ENCODE data around the gene SLC6A19.

Gene SLC6A19

DNA sequence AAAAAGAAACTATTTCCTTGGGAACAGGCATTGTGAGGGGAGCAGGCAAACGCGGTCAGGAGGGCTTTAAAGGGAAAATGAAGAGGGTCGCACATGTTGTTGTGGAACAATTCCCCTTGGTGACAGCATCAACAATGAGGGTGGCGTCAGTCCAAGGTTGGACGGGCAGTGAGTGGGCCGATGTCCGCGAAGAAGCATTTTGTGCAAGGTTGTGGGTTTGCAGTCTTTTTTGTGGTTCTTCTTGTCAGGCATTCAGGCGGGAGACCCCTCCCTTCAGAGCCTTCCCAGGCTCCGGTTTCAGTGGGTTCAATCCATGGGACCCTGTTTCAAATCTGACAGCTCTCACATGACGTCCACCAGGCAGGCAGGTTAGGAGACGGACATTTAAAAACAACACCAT is 11.1 kb upstream of the SLC6A19 start:
- no peaks in the 10 kb centered on the region for H3K36me3 ChIP-seq
- H3K4me3 ChIP-seq (ENCODE audit: low read depth in 1 of 2, low read length in 1 of 2), result no peak overlapping the region
- no peaks in the 10 kb centered on the region for H3K9me3 ChIP-seq
- no peaks in the 10 kb centered on the region for H3K4me1 ChIP-seq (ENCODE audit: control insufficient read depth in 1 of 2, insufficient read depth in 1 of 2, low read depth in 1 of 2, low read length in 1 of 2)
- TF ChIP-seq, protein P1, sequence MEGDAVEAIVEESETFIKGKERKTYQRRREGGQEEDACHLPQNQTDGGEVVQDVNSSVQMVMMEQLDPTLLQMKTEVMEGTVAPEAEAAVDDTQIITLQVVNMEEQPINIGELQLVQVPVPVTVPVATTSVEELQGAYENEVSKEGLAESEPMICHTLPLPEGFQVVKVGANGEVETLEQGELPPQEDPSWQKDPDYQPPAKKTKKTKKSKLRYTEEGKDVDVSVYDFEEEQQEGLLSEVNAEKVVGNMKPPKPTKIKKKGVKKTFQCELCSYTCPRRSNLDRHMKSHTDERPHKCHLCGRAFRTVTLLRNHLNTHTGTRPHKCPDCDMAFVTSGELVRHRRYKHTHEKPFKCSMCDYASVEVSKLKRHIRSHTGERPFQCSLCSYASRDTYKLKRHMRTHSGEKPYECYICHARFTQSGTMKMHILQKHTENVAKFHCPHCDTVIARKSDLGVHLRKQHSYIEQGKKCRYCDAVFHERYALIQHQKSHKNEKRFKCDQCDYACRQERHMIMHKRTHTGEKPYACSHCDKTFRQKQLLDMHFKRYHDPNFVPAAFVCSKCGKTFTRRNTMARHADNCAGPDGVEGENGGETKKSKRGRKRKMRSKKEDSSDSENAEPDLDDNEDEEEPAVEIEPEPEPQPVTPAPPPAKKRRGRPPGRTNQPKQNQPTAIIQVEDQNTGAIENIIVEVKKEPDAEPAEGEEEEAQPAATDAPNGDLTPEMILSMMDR (IDR thresholded peaks at IDR 0.05), result no peak
- peaks cover 10% of the 10 kb centered on the region for H3K27me3 ChIP-seq
- no peak overlapping the region for H3K27ac ChIP-seq

DNA sequence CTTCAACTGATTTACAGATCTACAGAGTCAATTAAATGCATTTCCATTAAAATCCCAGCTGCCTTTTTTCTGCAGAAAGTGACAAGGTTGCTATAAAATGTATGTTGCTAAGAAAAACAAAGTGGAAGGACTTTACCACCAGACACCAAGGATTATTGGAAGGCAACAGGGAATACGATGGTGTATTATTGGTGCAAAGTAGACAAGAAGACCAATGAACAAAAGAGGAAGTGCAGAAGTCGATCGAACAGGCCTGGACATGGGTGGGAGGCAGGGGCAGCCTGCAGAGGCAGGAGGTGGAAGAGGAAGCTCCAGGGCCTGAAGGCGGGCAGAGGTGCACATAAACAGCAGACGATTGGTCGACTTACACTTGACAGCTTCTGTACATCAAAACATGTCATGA is 10.6 kb upstream of the SLC6A19 start:
- no peaks in the 10 kb centered on the region for H3K4me1 ChIP-seq (ENCODE audit: control insufficient read depth in 1 of 2, insufficient read depth in 1 of 2, low read depth in 1 of 2, low read length in 1 of 2)
- no peaks in the 10 kb centered on the region for H3K9me3 ChIP-seq
- H3K4me3 ChIP-seq (ENCODE audit: low read depth in 1 of 2, low read length in 1 of 2), result no peak overlapping the region
- TF ChIP-seq, protein P1 (IDR thresholded peaks at IDR 0.05), result no peak
- H3K36me3 ChIP-seq, result no peaks in the 10 kb centered on the region
- peaks cover 10% of the 10 kb centered on the region for H3K27me3 ChIP-seq
- H3K27ac ChIP-seq, result no peak overlapping the region

DNA sequence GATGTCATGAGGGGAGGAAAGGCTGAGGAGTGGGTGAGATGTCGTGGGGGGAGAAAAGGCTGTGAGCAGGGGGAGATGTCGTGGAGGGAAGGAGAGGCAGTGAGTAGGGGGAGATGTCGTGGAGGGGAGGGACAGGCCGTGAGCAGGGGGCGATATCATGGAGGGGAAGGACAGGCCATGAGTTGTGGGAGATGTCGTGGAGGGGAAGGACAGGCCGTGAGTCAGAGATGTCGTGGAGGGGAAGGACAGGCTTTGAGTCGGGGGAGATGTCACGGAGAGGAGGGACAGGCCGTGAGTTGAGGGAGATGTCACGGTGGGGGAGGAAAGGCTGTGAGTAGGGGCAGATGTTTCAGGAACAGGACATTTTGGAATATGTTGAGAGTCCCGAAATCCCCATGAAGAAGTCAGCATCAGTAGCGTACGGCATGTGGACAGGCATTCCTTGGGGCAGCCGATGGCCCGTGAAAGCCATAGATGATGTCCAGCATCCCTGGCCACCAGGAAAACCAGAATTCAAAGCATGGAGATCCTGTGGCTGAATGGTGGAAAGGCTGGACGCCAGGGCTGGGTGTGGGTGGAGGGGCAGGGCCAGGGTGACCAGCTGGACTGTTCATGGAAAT is 8.3 kb upstream of the SLC6A19 start:
- no peak overlapping the region for H3K4me3 ChIP-seq (ENCODE audit: low read depth in 1 of 2, low read length in 1 of 2)
- H3K27ac ChIP-seq, result no peak overlapping the region
- TF ChIP-seq, protein P1 (IDR thresholded peaks at IDR 0.05), result no peak
- H3K36me3 ChIP-seq, result no peaks in the 10 kb centered on the region
- no peaks in the 10 kb centered on the region for H3K4me1 ChIP-seq (ENCODE audit: control insufficient read depth in 1 of 2, insufficient read depth in 1 of 2, low read depth in 1 of 2, low read length in 1 of 2)
- peaks cover 10% of the 10 kb centered on the region for H3K27me3 ChIP-seq
- no peaks in the 10 kb centered on the region for H3K9me3 ChIP-seq

DNA sequence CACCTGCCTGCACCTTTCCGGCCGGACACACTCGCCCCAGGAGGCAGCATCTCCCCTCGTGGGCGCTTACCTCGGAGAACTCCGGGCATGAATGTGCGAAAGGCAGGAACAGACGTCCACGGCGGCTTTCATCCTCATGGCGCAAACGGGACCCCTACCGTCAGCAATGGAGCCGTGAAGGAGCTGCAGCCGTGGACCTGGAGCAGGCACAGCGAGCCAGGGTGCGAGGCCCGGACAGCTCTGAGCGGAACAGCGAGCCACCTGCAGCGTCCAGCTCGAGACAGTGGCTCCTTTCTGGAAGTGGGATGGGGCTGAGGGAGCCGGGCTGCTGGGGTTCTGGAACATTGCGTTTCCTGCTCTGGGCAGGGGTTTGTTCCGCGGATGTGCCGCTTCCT is 7.8 kb upstream of the SLC6A19 start:
- Histone ChIP-seq H3K27ac (no peak overlapping the region), H3K4me3 (ENCODE audit: low read depth in 1 of 2, low read length in 1 of 2) (no peak overlapping the region), H3K4me1 (ENCODE audit: control insufficient read depth in 1 of 2, insufficient read depth in 1 of 2, low read depth in 1 of 2, low read length in 1 of 2) (no peaks in the 10 kb centered on the region), H3K27me3 (peaks cover 10% of the 10 kb centered on the region), H3K36me3 (no peaks in the 10 kb centered on the region), H3K9me3 (no peaks in the 10 kb centered on the region)
- TF ChIP-seq, protein P1 (IDR thresholded peaks at IDR 0.05), result no peak

DNA sequence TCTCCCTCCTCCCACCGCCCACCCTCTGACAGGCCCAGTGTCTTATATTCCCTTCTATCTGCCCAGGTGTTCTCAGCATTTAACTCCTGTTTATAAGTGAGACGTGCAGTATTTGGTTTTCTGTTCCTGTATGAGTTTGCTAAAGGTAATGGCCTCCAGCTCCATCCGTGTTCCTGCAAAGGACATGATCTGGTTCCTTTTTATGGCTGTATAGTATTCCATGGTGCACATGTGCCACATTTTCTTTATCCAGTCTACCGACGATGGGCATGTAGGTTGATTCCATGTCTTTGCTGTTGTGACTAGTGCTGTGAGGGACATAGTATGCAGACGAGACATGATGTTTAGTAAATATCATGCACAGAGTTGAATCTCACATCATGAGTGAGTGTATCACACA is 7.0 kb upstream of the SLC6A19 start:
- no peaks in the 10 kb centered on the region for H3K4me1 ChIP-seq (ENCODE audit: control insufficient read depth in 1 of 2, insufficient read depth in 1 of 2, low read depth in 1 of 2, low read length in 1 of 2)
- H3K36me3 ChIP-seq, result no peaks in the 10 kb centered on the region
- H3K9me3 ChIP-seq, result no peaks in the 10 kb centered on the region
- H3K4me3 ChIP-seq (ENCODE audit: low read depth in 1 of 2, low read length in 1 of 2), result no peak overlapping the region
- peaks cover 10% of the 10 kb centered on the region for H3K27me3 ChIP-seq
- no peak overlapping the region for H3K27ac ChIP-seq
- TF ChIP-seq, protein P1 (IDR thresholded peaks at IDR 0.05), result no peak

Measured in neutrophil (primary cell).